GM20431 (cell line): ENCODE results near the gene OBSL1.

Experiments used
- in situ Hi-C: fragments of 300-500 bp; cut with MseI, MboI; formaldehyde crosslinking; loops from one replicate; pipeline ENCODE4 v1.15.0; 2020; ENCODE audit warnings: low sequenced_read_pairs; ENCODE audit not compliant: unreplicated experiment

Gene OBSL1

GRCh38 chr2:219552382-219553167 is 18.8 kb downstream of the OBSL1 start:
- in situ Hi-C loops: no loop called here

DNA sequence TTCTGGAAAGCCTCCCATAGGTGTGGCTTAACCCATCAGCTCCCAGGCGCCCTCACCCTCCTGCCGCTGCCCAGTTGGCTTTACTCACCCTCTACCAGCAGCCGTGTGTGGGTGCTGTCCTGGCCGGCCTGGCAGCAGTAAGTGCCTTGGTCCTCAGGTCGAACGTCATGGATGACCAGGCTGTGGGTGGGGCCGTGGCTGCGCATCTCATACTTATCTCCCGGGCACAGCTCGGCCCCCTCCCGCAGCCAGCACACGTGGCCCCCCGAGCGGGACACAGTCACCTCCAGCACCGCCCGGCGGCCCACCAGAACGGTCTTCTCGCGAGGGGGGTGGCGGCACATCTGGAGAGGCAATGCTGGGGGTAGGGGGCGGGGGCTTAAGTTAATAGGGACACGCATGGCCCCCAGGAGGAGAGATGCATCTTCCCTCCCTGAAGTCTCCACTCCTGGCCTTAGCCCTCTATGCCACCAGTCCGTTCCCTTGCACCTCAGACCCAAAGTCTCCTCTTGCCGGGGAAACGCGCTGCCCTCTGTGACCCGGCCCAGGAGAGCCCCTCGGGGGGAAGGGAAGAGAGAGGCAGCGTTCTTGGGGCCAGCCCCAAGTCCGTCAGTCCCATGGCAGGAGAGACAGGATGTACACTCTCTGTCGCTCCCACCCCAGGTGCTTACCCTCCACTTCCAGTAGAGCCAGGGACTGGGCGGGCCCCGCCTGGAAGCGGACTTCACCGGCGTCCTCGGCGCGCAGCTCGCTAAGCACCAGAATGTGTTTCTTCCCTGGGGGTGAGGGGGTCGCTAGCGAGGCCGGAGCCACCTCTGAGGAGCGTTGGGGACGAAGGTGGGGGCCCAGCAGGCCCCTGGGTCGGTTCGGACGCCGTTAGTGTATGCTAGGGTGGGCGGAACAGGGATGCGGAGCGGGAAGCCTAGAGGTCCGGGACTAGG is 19.6 kb downstream of the OBSL1 start:
- in situ Hi-C loops: no loop called here

DNA sequence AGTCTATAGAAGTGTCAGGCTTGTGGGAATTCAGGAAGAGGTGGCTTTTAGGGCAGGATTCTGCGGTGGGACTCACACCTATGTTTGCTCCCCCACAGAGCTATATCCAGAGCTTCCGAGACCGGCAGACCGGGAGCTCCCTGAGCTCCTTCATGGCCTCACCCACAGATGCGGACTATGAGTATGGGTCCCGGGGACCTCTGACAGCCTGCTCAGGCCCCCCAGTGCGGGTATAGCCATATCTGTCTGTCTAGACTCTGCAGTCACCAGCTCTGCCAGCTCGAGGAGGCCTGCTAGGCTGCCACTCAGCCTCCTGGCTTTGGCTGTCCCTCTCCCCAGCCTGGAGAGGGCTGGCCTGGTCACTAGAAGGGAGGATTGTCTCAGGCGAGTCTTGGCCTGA is 21.7 kb downstream of the OBSL1 start:
- in situ Hi-C loops: no loop called here

DNA sequence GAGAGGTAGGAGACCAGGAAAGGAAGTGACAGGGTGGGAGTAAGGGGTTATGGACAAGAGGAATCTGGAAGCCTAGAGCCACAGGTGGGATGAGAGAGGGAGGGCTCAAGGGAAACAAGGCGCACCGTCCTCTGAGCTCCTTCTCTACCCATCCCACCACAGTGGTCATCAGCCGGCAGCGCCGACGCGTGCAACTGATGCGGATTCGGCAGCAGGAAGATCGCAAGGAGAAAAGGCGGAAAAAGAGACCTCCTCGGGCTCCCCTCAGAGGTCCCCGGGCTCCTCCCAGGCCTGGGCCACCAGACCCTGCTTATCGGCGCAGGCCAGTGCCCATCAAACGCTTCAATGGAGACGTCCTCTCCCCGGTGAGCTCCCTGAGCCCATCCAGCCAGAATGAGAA is 22.3 kb downstream of the OBSL1 start:
- in situ Hi-C loops: no loop called here

- in situ Hi-C loops: no loop called here
Observed at GRCh38 chr2:219547621-219548020, 23.7 kb downstream of the OBSL1 start.

DNA sequence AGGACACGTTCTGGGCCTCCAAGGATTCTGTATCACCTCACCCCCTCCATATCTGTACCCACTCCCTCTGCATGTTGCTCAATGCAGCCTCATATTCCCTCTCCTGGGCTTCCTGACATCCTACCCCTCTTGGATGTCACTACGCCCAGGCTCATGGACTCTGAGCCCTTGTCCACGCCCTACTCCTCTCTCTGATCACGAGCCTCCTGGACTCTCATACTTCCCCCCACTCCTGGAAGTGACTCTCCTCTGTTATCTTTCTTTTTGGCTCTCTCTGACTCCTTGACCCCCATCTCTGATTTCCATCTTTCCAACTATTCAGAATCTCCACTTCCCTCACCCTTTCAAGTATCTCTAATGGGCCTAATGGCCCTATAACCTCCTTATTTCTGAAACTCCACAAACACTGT is 25.4 kb downstream of the OBSL1 start:
- in situ Hi-C loops: no loop called here

- in situ Hi-C loops: no loop called here
Observed at GRCh38 chr2:219545295-219545942, 25.9 kb downstream of the OBSL1 start.

GRCh38 chr2:219544567-219544966 is 26.8 kb downstream of the OBSL1 start:
- in situ Hi-C loops: no loop called here

- in situ Hi-C loops: no loop called here
Observed at GRCh38 chr2:219543596-219544358, 27.6 kb downstream of the OBSL1 start, which contains the start of the genes CHPF and TMEM198. CHPF (minus strand) TSS chr2:219543809; CDS start chr2:219543538, 271 bp downstream. TMEM198 (plus strand) TSS chr2:219544028; CDS start chr2:219544728, 700 bp downstream.

- in situ Hi-C loops: no loop called here
Observed at GRCh38 chr2:219542931-219543595, 28.3 kb downstream of the OBSL1 start.

DNA sequence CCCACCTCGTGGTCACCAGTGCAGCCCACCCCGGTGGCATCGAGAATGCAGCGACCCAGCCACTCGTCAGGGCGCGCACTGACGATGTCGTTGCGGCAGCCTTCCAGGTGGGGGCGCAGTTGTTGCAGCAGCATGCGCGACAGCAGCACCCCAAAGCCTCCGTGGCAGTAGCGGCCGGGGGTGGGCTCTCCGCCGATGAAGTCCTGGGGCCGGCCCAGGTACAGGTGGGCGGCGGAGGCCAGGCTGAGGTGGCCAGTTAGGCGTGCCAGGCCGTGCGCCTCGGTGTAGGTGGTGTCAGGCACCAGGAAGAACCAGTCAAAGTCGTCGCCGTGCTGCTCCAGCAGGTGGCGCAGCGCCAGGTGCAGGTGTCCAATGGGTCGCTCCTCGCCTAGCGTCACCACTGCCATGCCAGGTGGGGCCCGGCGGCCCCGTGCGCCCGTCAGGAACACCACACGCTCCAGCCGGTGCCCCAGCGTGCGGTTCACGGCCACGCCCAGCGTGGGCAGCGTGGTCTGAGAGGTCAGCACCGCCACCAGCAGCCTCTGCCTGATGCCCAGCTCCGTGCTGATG is 29.6 kb downstream of the OBSL1 start:
- in situ Hi-C loops: no loop called here

- in situ Hi-C loops: no loop called here
Observed at GRCh38 chr2:219540784-219541504, 30.4 kb downstream of the OBSL1 start.

DNA sequence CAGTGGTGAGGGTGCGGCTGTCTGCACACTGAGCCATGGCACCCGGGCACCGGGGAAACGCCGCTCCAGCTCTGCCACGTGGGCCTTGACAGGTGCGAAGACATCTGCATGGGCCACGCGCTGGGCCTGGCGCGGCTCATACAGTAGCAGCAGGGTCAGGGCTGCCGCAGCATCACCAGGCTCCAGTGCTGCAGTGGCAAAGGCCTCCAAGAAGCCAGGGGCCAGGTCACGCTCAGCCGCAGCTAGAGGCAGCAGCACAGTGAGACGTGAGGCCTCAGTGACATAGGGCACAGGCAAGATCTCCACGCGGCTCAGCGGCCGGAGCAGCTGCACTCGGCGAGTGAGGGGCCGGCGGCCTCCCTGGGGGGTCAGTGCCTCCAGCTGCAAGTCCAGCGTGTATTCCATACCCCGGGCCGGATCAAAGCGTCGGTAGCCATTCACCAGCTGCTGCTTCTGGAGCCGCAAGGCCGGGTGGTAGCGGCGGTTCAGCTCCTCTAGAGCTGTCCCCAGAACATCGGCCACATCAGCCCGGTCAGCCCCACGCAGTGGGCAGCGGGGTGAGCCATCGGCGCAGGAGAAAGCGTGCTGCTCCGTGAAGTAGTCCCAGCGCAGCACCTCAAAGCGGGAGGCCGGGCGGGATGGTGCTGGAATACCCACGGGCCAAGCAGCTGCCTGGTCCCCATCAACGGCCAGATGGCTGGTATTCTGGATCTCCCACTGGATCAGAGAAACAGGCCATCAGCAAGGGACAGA is 31.2 kb downstream of the OBSL1 start:
- in situ Hi-C loops: no loop called here

DNA sequence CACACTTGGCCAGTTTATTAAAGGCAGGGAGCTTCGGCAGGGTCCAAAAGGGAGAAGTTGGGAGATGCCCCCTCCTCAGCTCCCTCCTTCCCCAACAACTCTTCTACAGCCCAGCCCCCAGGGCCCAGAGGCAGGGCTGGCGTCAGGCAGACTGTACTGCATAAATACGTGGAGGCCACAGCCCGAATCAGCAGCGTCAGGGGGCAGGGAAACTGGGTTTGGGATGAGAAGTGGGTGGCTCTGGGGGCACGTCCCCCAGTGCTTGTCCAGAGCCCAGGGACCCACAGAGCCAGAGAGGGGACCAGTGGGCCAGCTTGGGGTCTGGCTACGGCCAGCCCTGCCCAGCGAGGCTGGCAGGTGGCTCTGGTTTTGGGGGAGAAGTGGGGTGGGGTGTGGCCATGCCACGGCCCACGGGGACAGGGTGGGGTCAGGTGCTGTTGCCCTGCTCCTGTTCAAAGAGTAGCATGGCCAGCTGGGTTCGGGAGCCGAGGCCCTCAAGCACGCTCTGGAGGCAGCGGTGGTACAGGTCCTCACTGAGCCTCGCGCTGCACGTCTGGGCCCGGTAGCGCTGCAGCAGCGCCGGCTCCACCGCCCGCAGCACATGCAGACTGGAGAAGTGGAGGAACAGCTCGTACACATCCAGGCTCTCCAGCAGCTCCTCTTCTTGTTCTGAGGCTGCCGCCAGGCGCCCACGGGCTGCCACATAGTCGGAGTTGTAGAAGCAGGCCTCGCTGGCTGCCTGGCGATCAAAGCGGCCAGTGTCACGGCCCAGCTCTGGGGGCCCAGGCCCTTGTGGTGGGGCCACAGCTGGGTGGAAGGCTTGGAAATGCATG is 32.2 kb downstream of the OBSL1 start:
- in situ Hi-C loops: no loop called here

GRCh38 chr2:219538504-219538951 is 32.8 kb downstream of the OBSL1 start:
- in situ Hi-C loops: no loop called here

DNA sequence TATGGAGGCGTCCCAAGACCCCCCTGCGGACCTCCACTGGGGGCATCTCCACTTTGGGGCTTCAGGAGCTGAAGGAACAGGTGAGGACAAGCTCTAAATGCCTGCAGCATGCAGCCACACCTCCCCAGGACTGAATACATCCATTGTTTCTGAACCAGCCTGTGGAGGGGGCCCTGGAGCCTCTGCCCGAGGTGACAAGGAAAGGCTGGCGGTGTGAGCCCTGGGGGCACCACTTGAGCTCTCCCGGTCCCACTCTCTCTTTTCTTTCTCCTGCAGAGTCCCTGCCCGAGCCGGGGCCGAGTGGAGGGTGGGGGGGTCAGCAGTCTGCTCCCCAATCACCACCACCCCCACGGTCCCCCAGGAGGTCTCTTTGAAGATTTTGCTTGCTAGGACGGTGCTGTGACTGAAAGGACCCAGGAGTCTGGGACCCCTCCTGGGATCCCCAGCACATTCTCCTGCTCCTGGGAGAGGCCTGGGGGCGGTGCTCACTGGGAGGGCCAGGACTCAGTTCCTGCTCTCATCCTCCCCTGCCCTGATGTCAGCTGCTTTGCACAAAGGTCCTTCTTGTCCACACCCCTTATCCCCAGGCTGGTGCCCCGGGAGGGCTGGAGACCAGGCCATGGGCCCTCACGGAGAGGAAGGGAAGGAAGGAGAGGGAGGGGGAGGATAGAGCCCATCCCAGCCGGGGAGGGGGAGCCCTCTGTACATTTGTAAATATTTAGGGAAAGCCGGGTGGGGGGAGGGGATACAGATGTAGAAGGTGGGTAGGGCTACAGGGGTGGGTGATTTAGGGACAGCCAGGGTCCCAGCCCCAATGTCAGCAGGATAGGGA is 33.5 kb downstream of the OBSL1 start:
- in situ Hi-C loops: no loop called here
